ENCODE data around the gene ATP13A3. TPM values are rescaled to one million over a fixed set of nuclear protein-coding genes. Genes with fewer than 3 reads are reported as not detected.

Gene ATP13A3
- total RNA-seq, 4 donors from 2014 or later, result 23.6 to 129 (median 69.8) TPM

DNA sequence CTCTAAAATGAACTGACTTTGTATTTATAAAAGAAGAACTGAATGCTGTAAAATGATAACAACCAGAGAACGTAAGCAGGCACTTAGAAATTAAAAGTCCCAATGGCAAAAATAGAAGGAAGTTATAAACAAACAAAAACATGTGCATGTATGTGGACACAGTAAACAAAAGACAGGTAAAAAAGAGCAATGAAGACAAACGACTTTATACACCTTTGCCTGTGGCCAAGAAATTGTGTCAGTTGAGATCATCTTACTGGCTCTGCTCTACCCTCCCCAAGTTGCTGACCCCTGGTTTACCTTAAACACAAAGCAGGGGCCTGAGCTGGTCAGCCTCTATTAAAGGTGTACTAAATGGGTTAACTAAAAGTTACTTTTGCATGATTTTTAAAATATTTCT is 46.0 kb downstream of the ATP13A3 start:
- Histone ChIP-seq H3K27me3 (no peaks in the 10 kb centered on the region), H3K27ac (no peak overlapping the region), H3K9me3 (no peaks in the 10 kb centered on the region), H3K36me3 (peaks cover 0 to 68% (median 20%) of the 10 kb centered on the region in 4 donors), H3K4me1 (peaks cover 0 to 9% (median 2%) of the 10 kb centered on the region in 4 donors), H3K4me3 (no peak overlapping the region)
- WGBS, 2 donors (ENCODE audit: low coverage in 1 of 2), result 35 to 41% methylated on average over 2 of the region's 2 CpGs
- in situ Hi-C loops (cut with MboI; ENCODE audit: low pct_ligation_motif_present in 1 of 4, low pct_unique_long_range_greater_than_20kb in 1 of 4, low sequenced_read_pairs in 3 of 4), result no loop called here
- no peak for DNase-seq
- intact Hi-C loops (cut with DNase I; ENCODE audit: low total_unique reads), result no loop called here
- TF ChIP-seq EP300 (IDR thresholded peaks at IDR 0.05; ENCODE audit: low read depth), result no peak
- TF ChIP-seq POLR2A (IDR thresholded peaks at IDR 0.05), result no peak
- no peak for TF ChIP-seq POLR2AphosphoS5 (IDR thresholded peaks at IDR 0.05)
- no peak for TF ChIP-seq CTCF (IDR thresholded peaks at IDR 0.05)

DNA sequence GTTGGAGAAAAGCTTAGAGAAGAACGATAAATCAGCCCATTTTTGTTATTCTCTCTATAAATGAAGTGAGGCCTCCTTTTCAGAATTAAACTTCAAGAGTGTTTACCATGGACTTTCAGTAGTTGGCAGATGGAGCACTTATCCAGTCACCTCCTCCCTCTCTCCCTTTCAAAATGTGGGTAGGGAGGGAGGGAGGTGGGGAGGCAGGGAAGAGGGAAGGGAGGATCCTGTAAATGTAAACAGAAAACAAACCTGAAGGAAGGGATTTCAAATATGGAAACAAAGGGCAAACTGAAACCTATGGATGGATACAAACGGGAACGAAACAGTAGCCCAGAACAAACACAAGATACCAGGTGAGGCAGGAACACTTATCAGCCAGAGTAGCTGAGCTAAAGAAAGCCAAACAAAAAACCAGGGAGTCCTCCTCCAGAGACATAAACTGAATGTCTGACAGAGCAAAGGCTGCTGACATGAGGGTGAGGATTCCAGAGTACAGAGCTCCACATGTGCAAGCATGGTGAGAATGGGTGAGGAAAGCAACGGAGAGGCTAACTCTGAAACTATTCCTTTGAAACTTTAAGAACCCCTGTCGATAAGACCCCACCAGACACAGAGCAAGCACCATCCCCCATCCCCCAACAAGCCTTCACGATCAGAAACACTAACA is 46.8 kb downstream of the ATP13A3 start:
- intact Hi-C loops (cut with DNase I; ENCODE audit: low total_unique reads), result no loop called here
- WGBS, 2 donors (ENCODE audit: low coverage in 1 of 2), result 43 to 67% methylated on average over 3 to 6 of the region's 6 CpGs
- in situ Hi-C loops (cut with MboI; ENCODE audit: low pct_ligation_motif_present in 1 of 4, low pct_unique_long_range_greater_than_20kb in 1 of 4, low sequenced_read_pairs in 3 of 4), result no loop called here
- Histone ChIP-seq H3K4me3 (no peak overlapping the region), H3K36me3 (peaks cover 0 to 72% (median 23%) of the 10 kb centered on the region in 4 donors), H3K4me1 (peaks cover 0 to 9% (median 2%) of the 10 kb centered on the region in 4 donors), H3K27ac (no peak overlapping the region), H3K27me3 (no peaks in the 10 kb centered on the region), H3K9me3 (no peaks in the 10 kb centered on the region)
- DNase-seq, result no peak
- TF ChIP-seq CTCF (IDR thresholded peaks at IDR 0.05), result no peak
- TF ChIP-seq POLR2AphosphoS5 (IDR thresholded peaks at IDR 0.05), result no peak
- no peak for TF ChIP-seq POLR2A (IDR thresholded peaks at IDR 0.05)
- TF ChIP-seq EP300 (IDR thresholded peaks at IDR 0.05; ENCODE audit: low read depth), result no peak

DNA sequence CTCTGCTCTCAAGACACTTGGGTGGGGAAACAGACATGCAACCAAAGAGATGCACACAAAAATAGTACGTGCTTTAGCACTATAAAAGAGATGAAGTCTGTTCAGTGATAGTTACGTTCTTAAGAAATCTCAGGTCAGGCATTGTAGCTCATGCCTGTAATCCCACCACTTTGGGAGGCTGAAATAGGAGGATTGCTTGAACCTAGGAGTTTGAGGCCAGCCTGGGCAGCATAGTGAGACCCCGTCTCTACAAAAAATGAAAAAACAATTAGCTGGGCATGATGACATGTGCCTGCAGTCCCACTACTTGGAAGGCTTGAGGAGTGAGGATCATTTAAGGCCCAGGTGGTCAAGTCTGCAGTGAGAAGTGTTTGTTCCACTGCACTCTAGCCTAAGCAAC is 52.3 kb downstream of the ATP13A3 start:
- Histone ChIP-seq H3K27ac (no peak overlapping the region), H3K4me3 (no peak overlapping the region), H3K4me1 (no peaks in the 10 kb centered on the region), H3K36me3 (peaks cover 0 to 79% (median 27%) of the 10 kb centered on the region in 4 donors), H3K27me3 (no peaks in the 10 kb centered on the region), H3K9me3 (no peaks in the 10 kb centered on the region)
- TF ChIP-seq CTCF (IDR thresholded peaks at IDR 0.05) (no peak), EP300 (IDR thresholded peaks at IDR 0.05; ENCODE audit: low read depth) (no peak), POLR2AphosphoS5 (IDR thresholded peaks at IDR 0.05) (no peak), POLR2A (IDR thresholded peaks at IDR 0.05) (no peak)
- no peak for DNase-seq
- intact Hi-C loops (cut with DNase I; ENCODE audit: low total_unique reads) (no loop called here), in situ Hi-C loops (cut with MboI; ENCODE audit: low pct_ligation_motif_present in 1 of 4, low pct_unique_long_range_greater_than_20kb in 1 of 4, low sequenced_read_pairs in 3 of 4) (no loop called here)
- 59 to 100% methylated on average over 2 to 3 of the region's 3 CpGs for WGBS, 2 donors (ENCODE audit: low coverage in 1 of 2)

- TF ChIP-seq POLR2AphosphoS5 (IDR thresholded peaks at IDR 0.05) (no peak), POLR2A (IDR thresholded peaks at IDR 0.05) (no peak), CTCF (IDR thresholded peaks at IDR 0.05) (no peak), EP300 (IDR thresholded peaks at IDR 0.05; ENCODE audit: low read depth) (no peak)
- Histone ChIP-seq H3K4me1 (no peaks in the 10 kb centered on the region), H3K27me3 (no peaks in the 10 kb centered on the region), H3K9me3 (no peaks in the 10 kb centered on the region), H3K4me3 (no peak overlapping the region), H3K36me3 (peaks cover 0 to 62% (median 22%) of the 10 kb centered on the region in 4 donors), H3K27ac (no peak overlapping the region)
- WGBS, 2 donors (ENCODE audit: low coverage in 1 of 2), result 71 to 85% methylated on average over 5 of the region's 5 CpGs
- in situ Hi-C loops (cut with MboI; ENCODE audit: low pct_ligation_motif_present in 1 of 4, low pct_unique_long_range_greater_than_20kb in 1 of 4, low sequenced_read_pairs in 3 of 4), result no loop called here
- intact Hi-C loops (cut with DNase I; ENCODE audit: low total_unique reads), result no loop called here
- no peak for DNase-seq
Measured at GRCh38 chr3:194431554-194431953, 55.2 kb downstream of the ATP13A3 start.

Data from transverse colon (tissue), 4 donors.